IPS DF 4.7 (cell line): ENCODE results near the gene ADD1.

Experiments
- DNase-seq: peaks from one replicate; pipeline ENCODE4 v3.0.0-alpha.2; 2013; ENCODE audit warnings: low spot score; ENCODE audit errors: extremely low read depth

The ADD1 gene

DNA sequence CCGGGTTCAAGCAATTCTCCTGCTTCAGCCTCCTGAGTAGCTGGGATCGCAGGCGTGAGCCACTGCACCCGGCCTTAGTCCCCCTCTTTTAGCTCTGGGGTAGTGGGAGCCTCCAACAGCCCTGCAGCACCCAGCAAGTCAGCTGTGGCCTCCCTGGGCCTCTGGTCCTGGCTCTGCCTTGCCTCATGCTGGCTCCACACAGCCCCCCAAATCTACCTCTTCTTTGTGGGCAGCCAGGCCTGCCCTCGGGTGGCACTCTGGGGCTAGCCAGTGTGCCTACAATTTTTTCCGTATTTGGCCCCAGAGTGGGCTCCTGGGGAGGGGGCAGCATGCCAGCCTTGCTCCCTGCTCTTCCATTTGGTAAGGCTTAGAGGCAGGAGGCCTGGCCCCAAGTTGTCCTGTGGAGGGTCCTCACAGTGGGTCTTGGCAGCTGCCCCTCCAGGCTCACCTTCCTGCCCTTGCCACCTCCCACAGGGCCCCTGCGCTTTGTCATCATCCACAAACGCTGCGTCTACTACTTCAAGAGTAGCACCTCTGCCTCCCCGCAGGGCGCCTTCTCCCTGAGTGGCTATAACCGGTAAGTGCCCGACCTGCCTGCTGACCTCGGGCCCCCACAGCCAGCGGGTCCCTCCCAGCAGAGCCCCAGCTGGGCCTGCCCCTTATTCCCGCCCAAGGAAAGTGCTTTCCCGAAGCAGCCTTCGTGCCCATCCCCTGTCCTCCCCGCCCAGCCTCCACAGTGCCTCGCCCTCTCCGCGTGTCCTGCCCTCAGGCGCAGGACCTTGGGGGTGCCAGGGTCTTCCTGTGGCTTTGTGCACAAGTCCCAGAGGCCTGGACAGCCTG lies 21.0 kb upstream of the ADD1 start:
- no peak for DNase-seq

DNA sequence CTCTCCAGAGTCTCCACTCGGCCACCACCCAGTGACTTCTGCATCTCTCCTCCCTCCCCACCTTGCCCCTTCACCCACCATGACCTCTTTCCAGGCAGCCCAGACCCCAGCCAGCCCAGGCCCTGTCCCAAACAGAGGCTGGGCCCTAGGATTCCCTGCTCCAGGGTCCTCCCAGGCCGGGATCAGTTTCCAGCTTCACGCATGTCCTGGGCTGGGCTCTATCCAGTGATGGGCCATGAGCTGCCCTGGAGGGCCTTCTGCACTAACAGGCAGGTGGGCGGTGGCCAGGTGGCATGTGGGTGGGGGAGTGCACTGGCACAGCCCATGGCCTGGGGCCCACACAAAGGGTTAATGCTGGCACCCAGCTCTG lies 20.4 kb upstream of the ADD1 start:
- no peak for DNase-seq

DNA sequence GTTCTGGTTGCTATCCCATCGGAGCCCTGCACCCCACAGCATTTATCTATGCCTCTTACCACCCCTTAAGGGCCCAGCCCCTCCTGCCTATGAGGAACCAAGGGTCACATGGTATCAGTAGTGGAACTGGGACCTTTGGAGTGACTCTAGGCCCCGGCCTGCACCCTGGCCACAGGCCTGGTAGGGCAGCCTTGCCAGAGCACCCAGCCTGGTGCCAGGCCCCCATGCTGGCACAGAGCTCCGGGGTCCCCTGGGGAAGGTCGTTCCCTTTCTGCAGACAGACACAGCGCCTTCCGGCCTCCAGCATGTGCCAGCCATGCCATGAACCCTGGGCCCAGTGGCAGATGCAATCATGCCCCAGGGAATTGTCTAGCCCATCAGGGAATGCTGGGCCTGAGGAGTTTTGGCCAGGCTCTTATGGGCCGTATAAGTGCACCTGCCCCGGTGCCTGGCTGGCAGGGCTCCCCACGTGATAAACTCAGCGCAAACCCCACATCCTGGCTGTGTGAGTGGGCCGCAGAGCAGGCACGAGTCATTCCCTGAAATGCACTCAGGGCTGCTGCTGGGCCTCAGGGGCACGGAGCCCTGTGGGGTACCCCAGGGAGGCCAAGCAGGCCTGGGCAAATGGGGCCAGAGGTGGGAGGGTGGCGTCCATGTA lies 19.8 kb upstream of the ADD1 start:
- DNase-seq: no peak

DNA sequence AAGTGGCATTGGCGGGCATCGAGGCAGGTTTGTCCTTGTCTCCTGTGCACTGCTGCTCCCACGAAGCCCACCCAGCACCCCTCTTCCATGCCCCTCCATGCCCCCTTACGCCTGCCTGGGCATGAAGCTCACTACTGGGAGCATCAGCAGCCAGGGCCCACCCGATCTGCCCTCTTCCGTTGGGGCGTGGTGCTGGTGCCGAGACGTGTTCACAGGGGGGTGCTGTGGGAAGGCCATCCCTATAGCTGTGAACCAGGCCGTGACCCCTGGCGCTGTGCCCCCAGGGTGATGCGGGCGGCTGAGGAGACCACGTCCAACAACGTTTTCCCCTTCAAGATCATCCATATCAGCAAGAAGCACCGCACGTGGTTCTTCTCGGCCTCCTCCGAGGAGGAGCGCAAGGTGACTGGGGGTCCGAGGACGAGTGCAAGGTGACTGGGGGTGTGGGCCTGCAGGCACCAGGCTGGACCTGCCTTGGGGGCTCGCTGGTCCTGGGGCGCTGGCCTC lies 19.3 kb upstream of the ADD1 start:
- DNase-seq: no peak

DNA sequence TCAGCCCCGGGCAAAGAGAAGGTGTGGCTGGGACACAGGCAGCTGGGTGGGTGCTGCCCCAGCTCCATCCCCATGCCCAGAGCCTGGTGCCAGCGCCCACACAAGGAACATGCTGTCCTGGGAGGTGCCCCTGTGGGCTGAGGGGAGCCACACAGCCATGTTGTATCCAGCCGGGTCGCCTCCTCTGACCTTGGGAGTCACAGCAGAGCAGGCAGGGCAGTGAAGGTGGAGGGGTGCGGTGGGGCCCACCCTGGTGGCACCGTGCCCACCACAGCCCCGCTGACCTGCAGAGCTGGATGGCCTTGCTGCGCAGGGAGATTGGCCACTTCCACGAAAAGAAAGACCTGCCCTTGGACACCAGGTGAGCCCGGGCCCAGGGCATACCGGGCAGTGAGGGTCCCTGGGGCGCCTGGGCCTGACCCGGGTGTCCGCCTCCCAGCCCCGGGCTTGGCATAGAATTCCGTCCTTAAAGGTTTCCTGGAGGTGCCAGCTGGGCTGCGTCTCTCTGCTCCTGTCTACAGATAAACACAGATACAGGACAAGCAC lies 18.7 kb upstream of the ADD1 start:
- DNase-seq: no peak

DNA sequence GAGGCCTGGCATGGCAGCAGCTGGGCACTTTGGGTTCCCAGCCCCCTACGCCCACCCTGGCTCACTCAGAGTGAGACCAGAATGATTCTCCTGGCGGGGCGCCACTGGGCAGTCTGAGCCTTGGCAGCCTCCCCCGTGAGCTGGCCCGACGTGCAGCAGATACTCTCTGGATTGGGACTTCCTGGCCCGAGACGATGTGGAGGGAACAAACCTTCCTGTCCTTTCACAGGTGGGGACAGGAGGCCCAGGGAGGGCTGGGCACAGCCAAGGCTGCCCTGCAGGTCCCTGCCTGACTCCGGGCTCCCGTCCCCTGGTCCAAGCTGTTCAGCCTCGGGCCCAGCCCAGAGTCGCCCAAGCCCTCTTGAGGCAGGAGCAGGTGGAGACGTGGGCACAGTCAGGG lies 17.9 kb upstream of the ADD1 start:
- DNase-seq: no peak

DNA sequence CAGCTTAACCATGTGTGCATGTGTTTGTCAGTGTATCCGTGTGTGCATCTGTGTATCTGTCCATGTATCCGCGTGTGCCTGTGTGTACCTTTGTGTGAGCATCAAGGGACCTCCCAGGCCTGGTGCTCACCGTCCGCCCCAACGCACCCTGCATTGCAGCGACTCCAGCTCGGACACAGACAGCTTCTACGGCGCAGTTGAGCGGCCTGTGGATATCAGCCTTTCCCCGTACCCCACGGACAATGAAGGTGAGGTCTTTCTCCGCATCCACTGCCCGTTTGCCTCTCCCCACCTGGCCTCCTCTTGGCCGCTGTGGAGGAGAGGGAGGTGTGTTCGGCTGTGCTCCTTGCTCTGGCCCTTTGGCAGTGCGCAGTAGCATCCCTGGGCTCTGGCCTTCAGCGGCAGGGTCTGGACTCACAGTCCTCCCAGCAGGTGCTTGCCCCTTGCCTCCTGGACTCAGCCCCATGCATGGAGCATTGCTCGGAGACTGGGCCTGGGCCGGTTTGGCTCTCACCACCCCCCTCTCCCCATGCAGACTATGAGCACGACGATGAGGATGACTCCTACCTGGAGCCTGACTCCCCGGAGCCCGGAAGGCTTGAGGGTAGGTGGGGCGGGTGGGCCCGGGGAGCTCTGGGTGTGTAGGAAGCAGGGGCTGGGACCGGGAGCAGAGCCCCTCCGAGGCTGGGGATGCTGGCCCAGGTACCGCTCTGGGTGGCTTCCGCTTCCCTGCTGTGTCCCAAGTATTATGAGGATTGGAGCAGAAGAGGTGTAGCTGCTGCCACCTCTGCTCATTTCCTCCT lies 16.4 kb upstream of the ADD1 start:
- DNase-seq: no peak

DNA sequence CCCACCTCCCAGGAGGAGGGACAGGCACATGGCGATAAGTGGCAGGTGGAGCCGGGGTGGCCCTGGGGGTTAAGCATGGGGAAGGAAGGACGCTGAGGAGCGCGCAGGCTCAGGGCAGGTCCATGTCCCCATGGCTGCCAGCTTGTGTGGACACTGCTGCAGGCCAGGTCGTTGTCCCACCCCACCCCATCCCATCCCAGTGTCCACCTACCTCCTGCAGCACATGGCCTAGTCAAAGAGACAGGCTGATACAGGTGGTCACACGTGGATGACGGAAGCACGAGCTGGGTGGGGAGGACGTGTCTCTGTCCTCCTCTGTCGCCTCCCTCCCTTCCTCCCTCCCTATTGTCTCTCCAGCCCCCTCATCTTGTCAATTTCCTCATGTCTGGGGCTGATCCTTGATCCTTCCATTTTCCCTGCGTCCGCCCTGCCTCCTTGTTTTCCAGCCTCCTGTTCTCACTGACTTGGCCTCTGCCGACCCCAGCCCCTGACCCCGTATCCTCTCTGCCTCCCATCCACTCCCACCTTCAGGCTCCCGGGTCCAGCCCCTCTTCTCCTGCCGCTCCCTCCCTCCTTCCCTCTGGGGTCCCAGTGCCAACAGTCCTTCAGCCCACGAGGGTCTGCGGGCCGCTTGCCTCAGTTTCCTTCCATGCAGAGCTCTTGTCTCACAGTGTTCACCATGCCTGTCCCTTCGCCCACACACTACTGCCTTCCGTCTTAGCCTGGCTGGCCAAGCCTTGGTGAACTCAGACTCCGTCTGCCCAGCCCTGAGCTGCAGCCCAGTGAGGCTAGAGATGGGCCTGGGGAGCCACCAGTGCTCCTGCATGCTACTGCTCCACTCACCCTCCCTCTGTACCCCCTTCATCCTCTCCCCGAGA lies 15.5 kb upstream of the ADD1 start:
- no peak for DNase-seq

DNA sequence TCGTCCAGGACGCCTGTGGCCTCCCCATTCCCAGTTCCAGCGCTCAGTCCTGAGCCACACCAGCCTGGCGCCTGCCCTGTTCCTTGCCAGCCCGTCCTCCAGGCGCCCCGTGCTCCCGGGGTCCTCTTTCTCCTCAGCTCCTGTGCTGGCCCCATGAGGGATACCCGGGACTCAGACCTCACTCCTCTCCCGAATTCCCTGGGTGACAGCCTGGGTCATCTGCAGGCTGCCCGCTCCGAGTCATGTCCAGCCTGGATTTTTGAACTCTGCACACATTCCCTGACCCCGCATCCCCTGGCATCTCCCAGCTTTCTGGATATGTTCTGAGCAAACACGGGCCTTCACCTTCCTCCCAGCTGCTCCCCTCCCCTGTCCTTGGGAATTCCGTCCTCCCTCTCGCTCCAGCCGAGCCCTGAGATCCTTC lies 14.9 kb upstream of the ADD1 start:
- no peak for DNase-seq

DNA sequence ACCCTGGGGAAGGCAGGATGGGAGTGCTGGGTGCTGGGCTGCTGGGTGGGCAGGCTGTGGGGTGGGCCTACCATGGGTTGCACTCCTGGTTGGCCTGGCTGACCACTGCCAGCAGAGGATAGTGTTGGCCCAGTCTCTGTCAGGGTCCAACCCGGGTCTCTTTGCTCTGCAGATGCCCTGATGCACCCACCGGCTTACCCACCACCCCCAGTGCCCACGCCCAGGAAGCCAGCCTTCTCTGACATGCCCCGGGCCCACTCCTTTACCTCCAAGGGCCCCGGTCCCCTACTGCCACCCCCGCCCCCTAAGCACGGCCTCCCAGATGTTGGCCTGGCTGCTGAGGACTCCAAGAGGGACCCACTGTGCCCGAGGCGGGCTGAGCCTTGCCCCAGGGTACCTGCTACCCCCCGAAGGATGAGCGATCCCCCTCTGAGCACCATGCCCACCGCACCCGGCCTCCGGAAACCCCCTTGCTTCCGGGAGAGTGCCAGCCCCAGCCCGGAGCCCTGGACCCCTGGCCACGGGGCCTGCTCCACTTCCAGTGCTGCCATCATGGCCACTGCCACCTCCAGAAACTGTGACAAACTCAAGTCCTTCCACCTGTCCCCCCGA lies 14.2 kb upstream of the ADD1 start:
- DNase-seq: no peak

DNA sequence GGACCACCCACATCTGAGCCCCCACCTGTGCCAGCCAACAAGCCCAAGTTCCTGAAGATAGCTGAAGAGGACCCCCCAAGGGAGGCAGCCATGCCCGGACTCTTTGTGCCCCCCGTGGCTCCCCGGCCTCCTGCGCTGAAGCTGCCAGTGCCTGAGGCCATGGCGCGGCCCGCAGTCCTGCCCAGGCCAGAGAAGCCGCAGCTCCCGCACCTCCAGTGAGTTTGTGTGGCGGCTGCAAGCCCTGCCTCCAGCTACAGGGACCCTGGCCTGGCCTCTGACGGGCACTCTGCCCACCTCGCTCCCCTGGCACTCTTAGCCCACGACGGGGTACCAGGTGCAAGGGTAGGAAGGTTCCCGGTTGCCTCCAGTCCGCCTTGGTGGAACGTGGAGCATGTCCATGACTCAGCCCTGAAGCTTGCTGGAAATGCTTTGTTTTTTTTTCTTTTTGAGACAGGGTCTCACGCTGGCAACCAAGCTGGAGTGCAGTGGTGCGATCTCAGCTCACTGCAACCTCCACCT lies 13.7 kb upstream of the ADD1 start:
- no peak for DNase-seq

DNA sequence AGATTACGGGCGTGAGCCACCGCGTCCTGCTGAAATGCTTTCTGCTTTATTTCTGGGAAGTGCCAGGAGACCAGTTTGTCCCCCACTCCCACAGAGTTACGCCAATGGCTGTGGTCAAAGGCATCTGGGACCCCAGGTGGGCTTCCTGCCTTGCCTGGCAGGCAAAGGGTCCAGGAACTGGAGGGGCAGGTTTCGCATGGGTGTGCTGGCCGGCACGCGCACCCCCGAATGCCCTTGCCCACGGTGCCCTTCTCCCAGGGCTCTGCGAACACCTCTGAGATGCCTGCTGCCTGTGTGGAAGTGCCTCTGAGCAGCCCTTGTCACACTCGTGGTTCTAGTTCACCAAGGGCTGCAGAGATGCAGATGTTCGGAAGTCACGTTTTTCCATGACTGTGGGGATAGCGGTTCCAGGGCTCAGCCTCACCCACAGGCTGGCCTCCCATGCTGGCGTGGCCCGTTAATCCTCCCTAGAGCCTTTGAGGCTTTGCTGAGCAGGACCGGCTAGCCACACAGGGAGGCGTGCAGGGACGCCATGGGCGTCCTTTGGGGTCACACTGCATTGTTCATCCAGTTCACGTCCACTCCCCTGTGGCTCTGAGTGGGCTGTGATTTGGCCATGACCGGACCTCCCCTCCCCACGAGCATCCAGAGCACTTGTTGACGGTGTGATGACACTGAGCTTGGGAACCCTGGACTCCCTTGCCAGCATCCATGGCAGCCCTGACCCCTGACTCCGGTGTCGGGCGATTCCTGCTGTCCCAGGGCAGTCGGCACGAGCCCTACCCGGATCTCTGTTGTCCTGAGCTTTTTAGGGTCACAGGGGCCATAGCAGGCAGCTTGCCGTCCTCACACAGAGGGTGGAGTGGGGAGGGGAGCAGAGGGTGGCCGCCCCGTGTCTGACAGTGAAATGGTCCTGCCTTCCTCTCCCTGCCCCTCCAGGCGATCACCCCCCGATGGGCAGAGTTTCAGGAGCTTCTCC lies 12.7 kb upstream of the ADD1 start:
- no peak for DNase-seq

DNA sequence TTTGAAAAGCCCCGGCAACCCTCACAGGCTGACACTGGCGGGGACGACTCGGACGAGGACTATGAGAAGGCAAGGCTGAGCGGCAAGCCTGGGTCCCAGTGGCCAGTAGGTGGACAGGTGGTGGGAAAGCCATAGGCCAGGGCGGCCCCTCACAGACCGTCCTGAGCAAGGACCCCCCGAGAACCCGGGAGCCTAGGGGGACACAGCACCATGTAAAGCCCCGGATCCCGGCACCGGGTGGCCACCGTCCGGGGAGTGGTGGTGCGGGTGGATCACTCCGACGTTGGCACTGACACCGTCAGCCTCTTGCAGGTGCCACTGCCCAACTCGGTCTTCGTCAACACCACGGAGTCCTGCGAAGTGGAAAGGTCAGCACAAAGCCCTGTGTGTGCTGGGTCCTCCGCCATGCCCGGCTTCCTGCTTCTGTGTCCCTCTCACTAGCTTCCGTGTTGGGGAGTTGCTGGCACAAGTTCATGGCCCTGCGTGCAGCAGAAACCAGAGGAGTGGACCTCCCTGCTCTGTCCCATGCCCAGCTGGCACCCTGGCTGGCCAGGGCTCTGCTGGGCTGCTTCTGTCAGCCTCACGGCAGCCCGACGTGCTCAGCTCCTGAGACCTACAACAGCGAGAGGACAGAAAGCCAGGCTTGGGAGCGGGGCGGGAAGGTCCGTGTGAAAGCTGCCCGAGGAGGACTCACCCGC lies 11.9 kb upstream of the ADD1 start:
- DNase-seq: no peak

DNA sequence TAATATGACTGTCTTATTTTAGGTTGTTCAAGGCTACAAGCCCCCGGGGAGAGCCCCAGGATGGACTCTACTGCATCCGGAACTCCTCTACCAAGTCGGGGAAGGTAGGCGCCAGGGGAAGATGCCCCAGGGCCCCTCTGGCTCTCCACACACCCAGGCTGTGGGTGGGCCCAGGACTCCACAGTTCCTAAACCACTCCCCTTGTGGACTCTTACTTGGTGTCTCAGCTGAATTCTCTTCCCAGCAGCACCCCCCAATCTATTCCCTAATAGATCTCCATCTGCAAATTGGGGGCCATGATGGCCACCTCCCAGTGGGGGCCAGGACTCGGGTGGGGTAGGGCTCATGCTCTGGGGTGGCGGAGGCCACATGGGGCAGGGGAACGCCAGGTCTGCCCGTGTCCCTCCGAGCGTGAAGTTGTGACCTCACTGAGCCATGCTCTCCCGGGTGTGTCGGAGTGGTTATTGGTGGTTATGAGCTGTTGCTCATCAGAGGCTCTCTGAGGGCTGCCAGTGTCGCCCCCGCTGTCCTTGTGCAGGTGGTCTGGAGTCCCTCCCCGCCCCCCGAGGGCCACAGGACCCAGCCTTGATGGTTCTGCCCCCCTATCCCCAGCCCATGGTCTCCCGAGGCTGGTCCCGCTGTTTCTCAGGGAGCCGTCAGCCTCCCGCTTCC lies 11.2 kb upstream of the ADD1 start:
- no peak for DNase-seq

DNA sequence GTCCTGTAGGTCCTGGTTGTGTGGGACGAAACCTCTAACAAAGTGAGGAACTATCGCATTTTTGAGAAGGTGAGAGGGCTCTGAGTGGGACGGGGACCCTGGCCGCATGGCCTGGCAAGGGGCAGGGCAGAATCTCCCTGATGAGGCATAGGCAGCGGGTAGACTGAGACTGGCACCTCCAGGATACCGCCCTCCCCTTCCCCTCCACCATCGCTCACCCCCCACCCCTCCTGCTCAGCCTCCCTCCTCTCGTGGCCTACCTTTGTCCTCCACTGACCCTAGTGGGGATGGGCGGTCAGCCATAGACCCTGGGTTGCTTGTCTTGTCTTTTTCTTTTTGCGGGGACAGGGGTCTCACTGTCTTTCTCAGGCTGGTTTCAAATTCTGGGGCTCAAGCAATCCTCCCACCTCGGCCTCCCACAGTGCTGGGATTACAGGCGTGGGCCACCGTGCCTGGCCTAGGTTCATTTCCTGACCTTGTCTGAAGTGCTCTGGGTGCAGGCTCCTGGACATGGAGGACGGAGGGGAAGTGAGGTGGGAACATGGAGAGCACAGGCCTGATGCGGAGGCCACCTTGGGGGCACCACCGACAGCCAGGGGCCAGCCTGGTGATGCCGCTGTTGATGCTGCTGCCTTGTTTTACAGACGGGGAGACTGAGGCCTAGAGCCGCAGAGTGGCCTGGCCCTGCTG lies 10.5 kb upstream of the ADD1 start:
- no peak for DNase-seq

DNA sequence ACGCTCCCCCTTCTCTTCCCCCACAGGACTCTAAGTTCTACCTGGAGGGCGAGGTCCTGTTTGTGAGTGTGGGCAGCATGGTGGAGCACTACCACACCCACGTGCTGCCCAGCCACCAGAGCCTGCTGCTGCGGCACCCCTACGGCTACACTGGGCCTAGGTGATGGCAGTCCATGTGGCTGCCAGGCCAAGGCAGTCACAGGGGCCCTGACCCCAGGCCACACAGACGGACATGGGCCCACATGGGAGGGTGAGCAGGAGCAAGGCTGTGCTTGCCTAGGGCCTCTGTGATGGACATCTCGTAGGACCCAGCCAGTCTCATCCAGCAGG lies 10.0 kb upstream of the ADD1 start:
- no peak for DNase-seq
